IMR-90 (cell line): ENCODE results near the gene SLC38A8.

ENCODE experiments used
- FOS ChIP-seq: fragments of 150-350 bp; IDR thresholded peaks from 2 replicates; pipeline ENCODE4 v1.6.1; 2016; ENCODE audit warnings: low read depth, low read length
- POLR2A ChIP-seq: IDR thresholded peaks from 2 replicates; pipeline ENCODE4 v1.6.1; 2012; ENCODE audit warnings: mild to moderate bottlenecking, low read depth, low read length
- RAD21 ChIP-seq: IDR thresholded peaks from 2 replicates; pipeline ENCODE4 v1.6.1; 2012; ENCODE audit warnings: low read length, improper control_type of control experiment
- RCOR1 ChIP-seq: IDR thresholded peaks from 2 replicates; pipeline ENCODE4 v1.6.1; 2012; ENCODE audit warnings: mild to moderate bottlenecking, low read length, improper control_type of control experiment; ENCODE audit not compliant: insufficient replicate concordance
- TF ChIP-seq, protein P1 (sequence below): conservative IDR thresholded peaks from 2 replicates; pipeline ENCODE4 v1.5.1; 2012; ENCODE audit warnings: mild to moderate bottlenecking, low read depth, low read length, improper control_type of control experiment
- TF ChIP-seq, protein P2 (sequence below): fragments of 150-350 bp; IDR thresholded peaks from 2 replicates; pipeline ENCODE4 v1.6.1; 2017; ENCODE audit warnings: mild to moderate bottlenecking, antibody characterized with exemption, low read length, low read depth

DNA sequence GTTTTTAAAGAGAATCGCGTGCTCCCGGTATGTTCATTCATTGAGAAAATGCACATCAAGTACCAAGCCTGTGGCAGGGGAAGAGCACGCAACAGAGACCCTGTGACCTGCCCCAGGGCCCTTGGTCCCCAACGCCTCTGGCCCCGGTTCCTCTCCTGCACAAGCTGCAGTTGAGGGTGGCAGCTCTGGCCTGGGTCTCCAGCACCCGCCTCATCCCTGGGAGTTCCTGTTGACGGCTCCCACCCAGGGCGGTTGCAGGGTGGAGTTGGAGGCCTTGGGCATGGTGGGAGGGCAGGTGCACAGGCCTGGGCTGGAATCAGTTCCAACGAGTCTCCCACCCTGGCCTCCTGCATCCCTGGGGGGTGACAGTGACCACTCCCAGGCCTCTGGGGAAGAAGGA, 69.5 kb downstream of the SLC38A8 start:
- TF ChIP-seq, protein P1, sequence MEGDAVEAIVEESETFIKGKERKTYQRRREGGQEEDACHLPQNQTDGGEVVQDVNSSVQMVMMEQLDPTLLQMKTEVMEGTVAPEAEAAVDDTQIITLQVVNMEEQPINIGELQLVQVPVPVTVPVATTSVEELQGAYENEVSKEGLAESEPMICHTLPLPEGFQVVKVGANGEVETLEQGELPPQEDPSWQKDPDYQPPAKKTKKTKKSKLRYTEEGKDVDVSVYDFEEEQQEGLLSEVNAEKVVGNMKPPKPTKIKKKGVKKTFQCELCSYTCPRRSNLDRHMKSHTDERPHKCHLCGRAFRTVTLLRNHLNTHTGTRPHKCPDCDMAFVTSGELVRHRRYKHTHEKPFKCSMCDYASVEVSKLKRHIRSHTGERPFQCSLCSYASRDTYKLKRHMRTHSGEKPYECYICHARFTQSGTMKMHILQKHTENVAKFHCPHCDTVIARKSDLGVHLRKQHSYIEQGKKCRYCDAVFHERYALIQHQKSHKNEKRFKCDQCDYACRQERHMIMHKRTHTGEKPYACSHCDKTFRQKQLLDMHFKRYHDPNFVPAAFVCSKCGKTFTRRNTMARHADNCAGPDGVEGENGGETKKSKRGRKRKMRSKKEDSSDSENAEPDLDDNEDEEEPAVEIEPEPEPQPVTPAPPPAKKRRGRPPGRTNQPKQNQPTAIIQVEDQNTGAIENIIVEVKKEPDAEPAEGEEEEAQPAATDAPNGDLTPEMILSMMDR, result no peak
- TF ChIP-seq RCOR1 (no peak), FOS (no peak), RAD21 (no peak), POLR2A (no peak)
- TF ChIP-seq, protein P2, sequence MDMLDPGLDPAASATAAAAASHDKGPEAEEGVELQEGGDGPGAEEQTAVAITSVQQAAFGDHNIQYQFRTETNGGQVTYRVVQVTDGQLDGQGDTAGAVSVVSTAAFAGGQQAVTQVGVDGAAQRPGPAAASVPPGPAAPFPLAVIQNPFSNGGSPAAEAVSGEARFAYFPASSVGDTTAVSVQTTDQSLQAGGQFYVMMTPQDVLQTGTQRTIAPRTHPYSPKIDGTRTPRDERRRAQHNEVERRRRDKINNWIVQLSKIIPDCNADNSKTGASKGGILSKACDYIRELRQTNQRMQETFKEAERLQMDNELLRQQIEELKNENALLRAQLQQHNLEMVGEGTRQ, result no peak
